Stimulated activated effector memory CD8-positive, alpha-beta T cell treated with anti-CD3 and anti-CD28 coated beads, Interleukin-12 subunit alpha, Interleukin-12 subunit beta, amount 100 ng/mL, for 72 hours (primary cell): ENCODE data around the gene BEAN1.
A peak's percentile ranks its signal among the peaks of the same experiment; 100 is the strongest.

ENCODE experiments used
- ATAC-seq: fragments of 150-1000 bp; cut with Tn5 transposase; 2 replicates; pipeline ENCODE4 v1.10.0; 2021
- DNase-seq, 2 donors: peaks; one replicate each; pipeline ENCODE4 v3.0.0; 2021 to 2022; ENCODE audit warnings: low spot score in 2 of 2
- H3K27ac Mint-ChIP-seq: one replicate; pipeline ENCODE4 v1.8.0; 2022; ENCODE audit warnings: mild to moderate bottlenecking, mixed read lengths
- H3K36me3 Mint-ChIP-seq: one replicate; pipeline ENCODE4 v1.8.0; 2022; ENCODE audit warnings: mild to moderate bottlenecking, mixed read lengths
- H3K4me1 Mint-ChIP-seq: one replicate; pipeline ENCODE4 v1.8.0; 2022; ENCODE audit warnings: mixed read lengths
- H3K4me3 Mint-ChIP-seq: one replicate; pipeline ENCODE4 v1.8.0; 2022; ENCODE audit warnings: mild to moderate bottlenecking, mixed read lengths
- H3K9me3 Mint-ChIP-seq: one replicate; pipeline ENCODE4 v1.8.0; 2022; ENCODE audit warnings: mixed read lengths

BEAN1 gene, protein sequence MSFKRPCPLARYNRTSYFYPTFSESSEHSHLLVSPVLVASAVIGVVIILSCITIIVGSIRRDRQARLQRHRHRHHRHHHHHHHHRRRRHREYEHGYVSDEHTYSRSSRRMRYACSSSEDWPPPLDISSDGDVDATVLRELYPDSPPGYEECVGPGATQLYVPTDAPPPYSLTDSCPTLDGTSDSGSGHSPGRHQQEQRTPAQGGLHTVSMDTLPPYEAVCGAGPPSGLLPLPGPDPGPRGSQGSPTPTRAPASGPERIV

DNA sequence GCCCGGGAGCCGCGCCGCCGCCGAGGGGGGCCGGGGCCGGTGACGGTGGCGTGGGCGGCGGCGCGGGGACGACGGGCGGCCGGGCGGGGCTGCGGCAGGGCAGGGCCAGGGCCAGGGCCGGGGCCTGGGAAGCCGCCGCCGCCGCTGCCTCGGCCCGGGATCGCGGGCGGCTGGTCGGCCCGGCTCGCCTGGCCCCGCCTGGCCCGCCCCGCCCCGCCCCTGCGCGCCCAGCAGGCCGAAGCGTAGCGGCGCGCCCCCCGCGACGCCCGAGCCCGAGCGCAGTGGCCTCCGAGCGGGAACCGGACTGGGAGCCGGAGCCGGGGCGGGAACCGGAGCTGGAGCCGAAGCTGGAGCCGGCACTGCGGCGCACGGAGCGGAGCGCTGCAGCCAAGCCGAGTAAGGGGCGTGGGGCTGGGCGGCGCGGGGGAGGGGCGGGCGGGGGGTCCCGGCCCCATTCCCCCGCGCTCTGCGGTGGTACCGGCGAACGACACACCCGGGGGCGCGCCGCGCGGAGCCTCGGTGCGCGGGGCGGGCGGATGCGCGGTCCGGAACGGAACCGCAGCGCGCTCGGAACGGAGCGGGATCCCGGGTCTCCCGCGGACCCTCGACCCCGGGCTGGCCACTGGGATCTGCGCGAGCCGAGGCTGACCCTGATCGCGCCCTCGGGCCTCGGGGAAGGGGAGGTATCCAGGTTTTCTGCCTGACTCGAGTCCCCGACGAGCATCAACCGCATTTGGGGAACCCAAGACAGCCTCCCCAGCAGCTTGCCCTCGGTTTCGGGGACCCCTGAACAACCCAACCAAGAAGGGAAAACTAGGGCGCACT, at the start of gene BEAN1:
TSS of gene BEAN1 (plus strand) at position 260 of the 825 bp plus-strand sequence. CDS start 10,382 bp downstream, outside the sequence.
- peaks cover 9% of the 10 kb centered on the region for H3K36me3 Mint-ChIP-seq
- DNase-seq = no peak
- H3K4me3 Mint-ChIP-seq = peak within 1 kb of the TSS; percentile 31
- peaks cover 5% of the 10 kb centered on the region for H3K4me1 Mint-ChIP-seq
- no peak within 1 kb of the TSS for H3K27ac Mint-ChIP-seq
- ATAC-seq = peak; percentile 24
- H3K9me3 Mint-ChIP-seq = no peaks in the 10 kb centered on the region

- Mint-ChIP-seq H3K4me1 (peaks cover 12% of the 10 kb centered on the region), H3K4me3 (no peak overlapping the region), H3K36me3 (no peaks in the 10 kb centered on the region), H3K9me3 (peaks cover 10% of the 10 kb centered on the region), H3K27ac (peak overlapping the region; percentile 48)
- DNase-seq (no peak), ATAC-seq (no peak)
Measured at GRCh38 chr16:66377324-66377723, 49.8 kb upstream of the BEAN1 start.

- Mint-ChIP-seq H3K9me3 (peaks cover 10% of the 10 kb centered on the region), H3K4me3 (no peak overlapping the region), H3K36me3 (no peaks in the 10 kb centered on the region), H3K4me1 (peaks cover 12% of the 10 kb centered on the region), H3K27ac (no peak overlapping the region)
- no peak for DNase-seq
- ATAC-seq = no peak
Measured at GRCh38 chr16:66378741-66379570, 48.1 kb upstream of the BEAN1 start.

- peaks cover 10% of the 10 kb centered on the region for H3K9me3 Mint-ChIP-seq
- H3K4me1 Mint-ChIP-seq = peaks cover 12% of the 10 kb centered on the region
- no peak overlapping the region for H3K4me3 Mint-ChIP-seq
- H3K36me3 Mint-ChIP-seq = no peaks in the 10 kb centered on the region
- DNase-seq (no peak), ATAC-seq (no peak)
- no peak overlapping the region for H3K27ac Mint-ChIP-seq
Measured at GRCh38 chr16:66379571-66379941, 47.5 kb upstream of the BEAN1 start.

- H3K4me3 Mint-ChIP-seq = no peak overlapping the region
- ATAC-seq = no peak
Measured at GRCh38 chr16:66380421-66380820, 46.7 kb upstream of the BEAN1 start.

GRCh38 chr16:66381585-66382170, 45.4 kb upstream of the BEAN1 start:
- Mint-ChIP-seq H3K4me1 (peaks cover 12% of the 10 kb centered on the region), H3K36me3 (no peaks in the 10 kb centered on the region), H3K9me3 (peaks cover 10% of the 10 kb centered on the region), H3K4me3 (no peak overlapping the region), H3K27ac (no peak overlapping the region)
- no peak for ATAC-seq
- DNase-seq = no peak

More at GRCh38 chr16:66380421-66380820, 46.7 kb upstream of the BEAN1 start:
- peaks cover 12% of the 10 kb centered on the region for H3K4me1 Mint-ChIP-seq
- peaks cover 10% of the 10 kb centered on the region for H3K9me3 Mint-ChIP-seq
- no peaks in the 10 kb centered on the region for H3K36me3 Mint-ChIP-seq
- no peak for DNase-seq
- H3K27ac Mint-ChIP-seq = no peak overlapping the region

- ATAC-seq (no peak), DNase-seq (no peak)
- peaks cover 10% of the 10 kb centered on the region for H3K9me3 Mint-ChIP-seq
- H3K36me3 Mint-ChIP-seq = no peaks in the 10 kb centered on the region
- no peak overlapping the region for H3K27ac Mint-ChIP-seq
- peaks cover 12% of the 10 kb centered on the region for H3K4me1 Mint-ChIP-seq
- no peak overlapping the region for H3K4me3 Mint-ChIP-seq
Measured at GRCh38 chr16:66382171-66382965, 44.7 kb upstream of the BEAN1 start.

DNA sequence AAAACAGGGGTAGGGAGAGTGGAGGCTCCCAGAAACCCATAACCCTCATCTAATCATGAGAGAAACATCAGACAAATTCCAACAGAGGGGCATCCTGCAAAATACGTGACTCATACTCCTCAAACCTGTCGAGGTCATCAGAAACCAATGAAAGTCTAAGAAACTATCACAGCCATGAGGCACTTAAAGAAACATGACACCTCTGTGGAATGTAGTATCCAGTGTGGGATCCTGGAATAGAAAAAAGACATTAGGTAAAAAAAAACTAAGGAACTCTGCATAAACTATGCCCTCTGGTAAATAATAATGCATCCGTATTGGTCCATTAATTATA, 44.2 kb upstream of the BEAN1 start:
- Mint-ChIP-seq H3K4me3 (no peak overlapping the region), H3K27ac (no peak overlapping the region), H3K36me3 (no peaks in the 10 kb centered on the region), H3K9me3 (peaks cover 10% of the 10 kb centered on the region), H3K4me1 (peaks cover 12% of the 10 kb centered on the region)
- ATAC-seq = no peak
- DNase-seq = no peak

- no peak for DNase-seq
- Mint-ChIP-seq H3K27ac (no peak overlapping the region), H3K4me1 (peaks cover 12% of the 10 kb centered on the region), H3K9me3 (peaks cover 10% of the 10 kb centered on the region), H3K4me3 (no peak overlapping the region), H3K36me3 (no peaks in the 10 kb centered on the region)
- no peak for ATAC-seq
Measured at GRCh38 chr16:66383551-66383950, 43.5 kb upstream of the BEAN1 start.

- Mint-ChIP-seq H3K36me3 (no peaks in the 10 kb centered on the region), H3K9me3 (peaks cover 3% of the 10 kb centered on the region), H3K4me1 (peaks cover 3% of the 10 kb centered on the region), H3K4me3 (no peak overlapping the region), H3K27ac (no peak overlapping the region)
- DNase-seq = no peak
- no peak for ATAC-seq
Measured at GRCh38 chr16:66385415-66385814, 41.7 kb upstream of the BEAN1 start.

GRCh38 chr16:66386629-66387622, 40.2 kb upstream of the BEAN1 start:
- no peaks in the 10 kb centered on the region for H3K9me3 Mint-ChIP-seq
- no peaks in the 10 kb centered on the region for H3K36me3 Mint-ChIP-seq
- H3K27ac Mint-ChIP-seq = no peak overlapping the region
- no peak for DNase-seq
- no peaks in the 10 kb centered on the region for H3K4me1 Mint-ChIP-seq
- no peak overlapping the region for H3K4me3 Mint-ChIP-seq
- no peak for ATAC-seq

DNA sequence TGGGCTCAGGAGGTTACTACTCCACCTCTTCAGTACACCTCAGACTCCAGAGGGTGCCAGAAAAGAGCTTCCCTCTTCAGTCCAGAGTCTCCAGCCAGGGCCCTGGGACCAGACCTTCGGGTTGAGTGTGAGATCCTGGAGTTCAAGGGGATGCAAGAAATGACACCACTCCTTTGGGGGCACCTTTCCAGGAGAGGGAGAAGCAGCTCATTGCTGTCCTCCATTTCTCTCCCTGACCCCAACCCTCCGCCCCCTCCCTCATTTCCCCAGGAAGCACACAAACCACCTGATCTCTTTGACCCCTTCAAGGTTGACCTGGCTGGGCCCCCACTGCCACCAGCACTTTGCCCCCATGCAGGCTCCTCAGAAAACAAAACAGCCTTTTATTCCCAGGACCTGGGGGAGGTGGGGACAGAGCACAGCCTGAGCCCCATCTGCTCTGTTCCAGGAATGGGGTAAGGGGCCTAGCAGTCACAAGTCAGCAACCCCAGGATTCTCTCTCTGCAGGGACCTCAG, 39.2 kb upstream of the BEAN1 start:
- no peak overlapping the region for H3K4me3 Mint-ChIP-seq
- no peak for ATAC-seq

GRCh38 chr16:66388350-66389139, 38.5 kb upstream of the BEAN1 start:
- no peak for DNase-seq
- no peak for ATAC-seq
- Mint-ChIP-seq H3K27ac (no peak overlapping the region), H3K4me3 (no peak overlapping the region), H3K9me3 (no peaks in the 10 kb centered on the region), H3K36me3 (no peaks in the 10 kb centered on the region), H3K4me1 (no peaks in the 10 kb centered on the region)

More for the DNA sequence above, 39.2 kb upstream of the BEAN1 start:
- no peaks in the 10 kb centered on the region for H3K36me3 Mint-ChIP-seq
- no peak overlapping the region for H3K27ac Mint-ChIP-seq
- no peak for DNase-seq
- no peaks in the 10 kb centered on the region for H3K9me3 Mint-ChIP-seq
- no peaks in the 10 kb centered on the region for H3K4me1 Mint-ChIP-seq
